ENCODE measurements around the gene CCL28.
A peak's percentile ranks its signal among the peaks of the same experiment; 100 is the strongest.
"Not testable (repeated sequence)": the region's sequence is repeated elsewhere in the genome, so short reads cannot be mapped to it uniquely, and the experiment has no call there.

CCL28 gene

DNA sequence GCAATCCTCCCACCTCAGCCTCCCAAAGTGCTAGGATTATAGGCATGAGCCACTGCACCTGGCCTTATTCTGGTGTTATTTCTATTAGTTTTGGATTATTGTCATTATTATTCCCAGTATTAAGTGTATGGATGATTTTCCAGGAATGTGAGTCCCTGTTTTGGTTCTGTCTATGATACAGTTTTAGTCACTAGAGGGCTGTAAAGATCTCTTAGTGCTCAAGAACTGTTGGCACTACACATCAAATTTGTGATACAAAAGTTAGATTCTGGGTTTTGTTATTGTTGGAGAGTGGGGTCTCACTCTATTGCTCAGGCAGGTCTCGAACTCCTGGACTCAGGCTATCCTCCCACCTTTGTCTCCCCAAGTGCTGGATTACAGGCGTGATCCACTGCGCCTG, 12.1 kb downstream of the CCL28 start:
- ATAC-seq (replicated peaks; ENCODE audit: extremely low read depth, poor library complexity, severe bottlenecking) (no peak), DNase-seq (ENCODE audit: low spot score in 2 of 2) (no peak)
- Mint-ChIP-seq H3K4me1 (no peaks in the 10 kb centered on the region), H3K27me3 (peaks cover 19% of the 10 kb centered on the region), H3K4me3 (no peak overlapping the region), H3K27ac (ENCODE audit: low read depth) (no peak overlapping the region), H3K9me3 (no peaks in the 10 kb centered on the region), H3K36me3 (ENCODE audit: insufficient read depth) (peaks cover 2% of the 10 kb centered on the region)

DNA sequence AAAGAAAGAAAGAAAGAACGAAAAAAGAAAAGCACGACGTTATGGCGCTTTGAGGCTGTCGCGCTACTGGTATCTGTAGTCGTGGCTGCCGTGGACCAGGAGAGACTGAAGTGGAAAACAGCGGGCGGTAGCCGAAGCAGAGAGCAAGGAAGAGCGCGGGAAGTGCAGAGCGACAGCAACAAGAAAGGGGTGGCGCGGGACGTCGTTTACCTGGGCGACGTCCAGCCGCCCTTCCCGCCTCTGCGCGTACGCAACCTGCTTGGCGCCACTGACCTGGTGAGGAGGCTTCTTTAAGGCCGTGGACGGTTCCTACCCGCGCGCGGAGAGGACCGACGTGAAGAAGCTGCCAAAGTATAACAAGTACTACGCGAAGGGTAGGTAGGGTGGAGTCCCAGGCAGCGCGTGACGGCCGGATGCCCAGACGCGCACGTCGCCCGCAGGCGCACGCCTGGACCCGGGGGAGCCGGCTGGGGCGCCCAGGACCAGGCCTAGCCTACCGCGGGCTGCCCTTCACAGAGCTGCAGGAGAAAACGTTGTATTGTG, 15.4 kb downstream of the CCL28 start:
- DNase-seq (ENCODE audit: low spot score in 2 of 2) (peak; percentile 32 to 40), ATAC-seq (replicated peaks; ENCODE audit: extremely low read depth, poor library complexity, severe bottlenecking) (peak; percentile 90)
- H3K36me3 Mint-ChIP-seq (ENCODE audit: insufficient read depth): peaks cover 2% of the 10 kb centered on the region
- H3K27me3 Mint-ChIP-seq: no peaks in the 10 kb centered on the region
- no peaks in the 10 kb centered on the region for H3K9me3 Mint-ChIP-seq
- peak overlapping the region; percentile 92 for H3K4me3 Mint-ChIP-seq
- no peaks in the 10 kb centered on the region for H3K4me1 Mint-ChIP-seq
- H3K27ac Mint-ChIP-seq (ENCODE audit: low read depth): peak overlapping the region; percentile 90

DNA sequence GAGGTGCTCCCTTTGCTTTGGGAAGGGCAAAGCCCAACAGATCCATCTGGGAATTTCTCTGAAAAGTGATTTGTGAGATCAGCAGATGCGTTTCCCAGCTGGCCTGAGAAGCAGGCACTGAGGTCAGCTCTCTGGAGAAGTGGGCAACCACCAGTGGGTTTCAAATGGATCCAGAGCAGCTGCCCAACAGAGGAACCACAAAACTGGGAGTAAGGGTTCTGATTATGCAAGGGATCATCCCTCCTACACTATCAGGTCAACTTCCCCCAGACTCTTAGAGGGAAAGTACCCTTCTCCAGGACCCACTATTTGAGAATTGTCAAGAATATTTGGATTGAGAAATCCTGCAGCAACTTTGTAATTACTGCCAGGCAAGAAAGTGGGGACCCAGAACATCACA, 21.7 kb downstream of the CCL28 start:
- Mint-ChIP-seq H3K9me3 (no peaks in the 10 kb centered on the region), H3K27ac (ENCODE audit: low read depth) (no peak overlapping the region)

DNA sequence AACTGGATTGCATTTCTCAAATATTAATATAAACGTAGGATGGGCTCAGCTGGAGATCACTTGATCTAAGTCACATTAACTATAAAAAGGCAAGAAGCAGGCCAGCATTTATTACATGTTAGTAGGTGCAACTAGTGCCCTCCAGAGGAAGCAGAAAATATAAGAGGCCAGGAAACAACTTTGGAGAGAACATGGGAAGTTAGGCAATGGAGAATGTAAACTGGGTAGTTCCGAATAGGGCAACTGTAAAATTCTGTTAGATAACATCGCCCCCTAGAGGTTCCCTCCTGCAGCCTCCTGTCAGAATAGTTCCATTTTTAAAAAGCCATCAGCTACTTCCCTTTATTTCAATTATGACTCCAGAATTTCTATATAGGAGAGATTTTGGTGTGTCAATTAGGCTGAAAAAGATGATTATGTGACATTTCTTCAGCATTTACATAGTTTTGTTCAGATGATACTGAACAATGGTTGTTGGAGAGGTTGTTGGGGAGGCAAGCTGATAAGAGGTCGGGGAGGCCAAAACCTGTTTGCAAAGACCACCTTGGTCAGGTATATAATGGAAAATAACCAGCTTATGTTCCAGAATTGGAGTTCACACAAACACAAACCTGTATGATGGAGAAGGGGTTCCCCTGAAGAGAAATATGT, 22.4 kb downstream of the CCL28 start:
- H3K4me1 Mint-ChIP-seq: peaks cover 9% of the 10 kb centered on the region
- peaks cover 9% of the 10 kb centered on the region for H3K36me3 Mint-ChIP-seq (ENCODE audit: insufficient read depth)
- no peak for DNase-seq (ENCODE audit: low spot score in 2 of 2)
- ATAC-seq (replicated peaks; ENCODE audit: extremely low read depth, poor library complexity, severe bottlenecking): peak; percentile 71
- no peaks in the 10 kb centered on the region for H3K27me3 Mint-ChIP-seq
- H3K9me3 Mint-ChIP-seq: no peaks in the 10 kb centered on the region
- no peak overlapping the region for H3K4me3 Mint-ChIP-seq
- no peak overlapping the region for H3K27ac Mint-ChIP-seq (ENCODE audit: low read depth)

More for the DNA sequence above, 21.7 kb downstream of the CCL28 start:
- DNase-seq (ENCODE audit: low spot score in 2 of 2) (no peak), ATAC-seq (replicated peaks; ENCODE audit: extremely low read depth, poor library complexity, severe bottlenecking) (no peak)
- no peaks in the 10 kb centered on the region for H3K27me3 Mint-ChIP-seq
- H3K4me1 Mint-ChIP-seq: peaks cover 9% of the 10 kb centered on the region
- peaks cover 6% of the 10 kb centered on the region for H3K36me3 Mint-ChIP-seq (ENCODE audit: insufficient read depth)
- no peak overlapping the region for H3K4me3 Mint-ChIP-seq

DNA sequence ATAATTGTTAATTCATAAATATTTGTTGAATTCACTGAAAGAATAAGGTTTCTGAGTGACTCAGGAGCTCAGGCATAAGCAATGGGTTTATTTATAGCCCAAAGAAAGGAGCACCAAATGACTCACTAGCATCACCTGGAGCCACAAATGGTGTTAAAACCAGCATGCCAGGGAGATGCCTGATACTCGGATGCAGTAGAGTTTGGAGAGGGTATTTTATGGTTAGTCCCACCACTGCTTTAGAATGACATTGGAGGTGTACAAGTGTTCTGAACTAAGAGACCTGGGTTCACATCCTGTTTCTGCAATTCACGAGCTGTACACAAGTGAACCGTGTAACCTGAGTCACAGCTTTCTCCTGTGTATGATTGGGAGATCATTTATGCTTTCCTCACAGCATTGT, 25.2 kb downstream of the CCL28 start:
- no peak for ATAC-seq (replicated peaks; ENCODE audit: extremely low read depth, poor library complexity, severe bottlenecking)
- Mint-ChIP-seq H3K9me3 (no peaks in the 10 kb centered on the region), H3K27me3 (no peaks in the 10 kb centered on the region), H3K36me3 (ENCODE audit: insufficient read depth) (peaks cover 11% of the 10 kb centered on the region), H3K27ac (ENCODE audit: low read depth) (no peak overlapping the region), H3K4me1 (peaks cover 13% of the 10 kb centered on the region), H3K4me3 (no peak overlapping the region)
- DNase-seq (ENCODE audit: low spot score in 2 of 2): no peak

DNA sequence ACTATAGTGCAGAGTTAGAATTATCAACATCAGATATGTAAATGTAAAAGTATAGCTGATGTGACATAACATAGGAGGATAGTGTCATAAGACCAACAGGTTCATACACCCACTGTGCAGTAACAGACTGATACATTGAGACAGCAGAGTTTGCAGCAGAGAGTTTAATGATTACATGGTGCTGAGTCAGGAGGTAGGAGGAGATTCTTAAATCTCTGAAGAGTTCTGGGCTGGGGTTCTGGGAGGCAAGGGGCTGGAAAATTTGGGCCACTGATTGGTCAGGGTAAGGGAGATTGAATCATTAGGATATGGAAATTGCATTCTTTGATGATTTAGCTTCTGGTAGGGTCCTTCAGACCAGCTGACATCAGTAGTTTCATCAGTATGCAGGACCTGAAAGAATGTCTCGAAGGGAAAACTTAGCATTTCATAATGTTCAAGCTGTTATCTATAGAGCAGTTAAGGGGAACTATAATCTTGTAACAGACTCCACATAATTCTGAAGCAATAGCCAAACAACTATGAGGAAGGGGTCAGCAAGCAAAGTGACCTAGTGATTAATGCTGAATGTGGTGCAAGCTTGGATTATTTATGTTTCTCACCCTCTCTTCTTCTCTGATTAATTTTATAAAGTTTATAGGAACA, 35.6 kb downstream of the CCL28 start:
- H3K4me3 Mint-ChIP-seq: no peak overlapping the region
- ATAC-seq (replicated peaks; ENCODE audit: extremely low read depth, poor library complexity, severe bottlenecking): no peak
- no peaks in the 10 kb centered on the region for H3K9me3 Mint-ChIP-seq
- DNase-seq (ENCODE audit: low spot score in 2 of 2): no peak
- H3K36me3 Mint-ChIP-seq (ENCODE audit: insufficient read depth): peaks cover 18% of the 10 kb centered on the region
- H3K4me1 Mint-ChIP-seq: no peaks in the 10 kb centered on the region
- no peak overlapping the region for H3K27ac Mint-ChIP-seq (ENCODE audit: low read depth)
- H3K27me3 Mint-ChIP-seq: no peaks in the 10 kb centered on the region

DNA sequence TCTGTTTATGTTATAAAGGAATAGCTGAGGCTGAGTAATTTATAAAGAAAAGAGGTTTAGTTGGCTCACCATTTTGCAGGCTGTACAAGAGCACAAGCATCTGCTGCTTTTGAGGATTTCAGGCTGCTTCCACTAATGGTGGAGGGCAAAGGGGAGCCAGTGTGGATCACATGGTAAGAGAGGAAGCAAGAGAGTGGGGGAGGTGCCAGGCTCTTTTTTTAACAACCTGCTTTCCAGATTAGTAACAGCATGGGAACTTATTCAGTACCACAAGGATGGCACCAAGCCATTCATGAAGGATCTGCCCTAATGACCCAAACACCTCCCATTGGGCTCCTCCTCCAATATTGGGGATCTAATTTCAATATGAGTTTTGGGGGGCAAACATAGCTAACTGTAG, 40.4 kb downstream of the CCL28 start:
- H3K9me3 Mint-ChIP-seq: no peaks in the 10 kb centered on the region
- H3K4me3 Mint-ChIP-seq: no peak overlapping the region
- no peaks in the 10 kb centered on the region for H3K27me3 Mint-ChIP-seq
- H3K27ac Mint-ChIP-seq (ENCODE audit: low read depth): no peak overlapping the region
- no peaks in the 10 kb centered on the region for H3K4me1 Mint-ChIP-seq
- DNase-seq (ENCODE audit: low spot score in 2 of 2): no peak
- no peak for ATAC-seq (replicated peaks; ENCODE audit: extremely low read depth, poor library complexity, severe bottlenecking)
- H3K36me3 Mint-ChIP-seq (ENCODE audit: insufficient read depth): no peaks in the 10 kb centered on the region

DNA sequence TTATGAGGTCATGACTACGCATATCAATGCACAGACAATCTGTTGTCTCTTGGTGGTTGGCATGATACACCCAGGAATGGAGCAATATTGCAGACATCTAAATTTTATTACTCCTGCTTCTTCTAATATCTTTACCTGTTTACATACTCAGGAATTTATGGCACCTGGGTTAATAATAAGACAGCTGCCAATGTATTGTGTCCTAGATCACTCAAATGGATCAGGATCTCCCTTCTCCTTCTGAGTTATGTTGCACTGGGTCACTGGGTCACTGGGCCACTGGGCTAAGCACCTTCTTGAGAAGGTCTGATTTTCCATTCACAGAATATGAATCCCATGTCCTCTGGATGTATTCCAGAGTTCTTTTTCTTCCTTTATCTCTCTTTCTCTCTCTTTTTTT, 41.8 kb downstream of the CCL28 start:
- Mint-ChIP-seq H3K9me3 (no peaks in the 10 kb centered on the region), H3K4me1 (no peaks in the 10 kb centered on the region), H3K4me3 (no peak overlapping the region), H3K36me3 (ENCODE audit: insufficient read depth) (no peaks in the 10 kb centered on the region), H3K27me3 (peaks cover 12% of the 10 kb centered on the region), H3K27ac (ENCODE audit: low read depth) (no peak overlapping the region)
- DNase-seq (ENCODE audit: low spot score in 2 of 2) (no peak), ATAC-seq (replicated peaks; ENCODE audit: extremely low read depth, poor library complexity, severe bottlenecking) (no peak)

DNA sequence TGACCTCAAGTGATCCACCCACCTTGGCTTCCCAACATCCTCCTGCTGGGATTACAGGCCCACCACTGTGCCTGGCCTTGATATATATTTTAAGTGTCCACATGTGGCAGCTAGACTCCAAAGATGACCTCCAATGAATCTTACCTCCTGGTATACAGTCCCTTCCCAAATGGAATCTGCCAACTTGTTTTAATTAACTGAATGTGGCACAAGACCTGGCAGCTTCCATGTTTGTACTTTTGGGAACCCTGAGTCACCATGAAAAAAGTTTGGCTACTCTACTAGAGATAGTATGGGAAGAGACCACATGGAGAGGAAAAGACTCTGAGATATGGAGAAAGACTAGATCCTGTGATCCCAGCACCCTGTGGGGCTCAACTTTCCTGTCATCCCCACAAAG, 42.5 kb downstream of the CCL28 start:
- ATAC-seq (replicated peaks; ENCODE audit: extremely low read depth, poor library complexity, severe bottlenecking) (no peak), DNase-seq (ENCODE audit: low spot score in 2 of 2) (no peak)
- no peaks in the 10 kb centered on the region for H3K9me3 Mint-ChIP-seq
- no peak overlapping the region for H3K4me3 Mint-ChIP-seq
- H3K4me1 Mint-ChIP-seq: no peaks in the 10 kb centered on the region
- peaks cover 16% of the 10 kb centered on the region for H3K27me3 Mint-ChIP-seq
- H3K36me3 Mint-ChIP-seq (ENCODE audit: insufficient read depth): no peaks in the 10 kb centered on the region
- no peak overlapping the region for H3K27ac Mint-ChIP-seq (ENCODE audit: low read depth)

DNA sequence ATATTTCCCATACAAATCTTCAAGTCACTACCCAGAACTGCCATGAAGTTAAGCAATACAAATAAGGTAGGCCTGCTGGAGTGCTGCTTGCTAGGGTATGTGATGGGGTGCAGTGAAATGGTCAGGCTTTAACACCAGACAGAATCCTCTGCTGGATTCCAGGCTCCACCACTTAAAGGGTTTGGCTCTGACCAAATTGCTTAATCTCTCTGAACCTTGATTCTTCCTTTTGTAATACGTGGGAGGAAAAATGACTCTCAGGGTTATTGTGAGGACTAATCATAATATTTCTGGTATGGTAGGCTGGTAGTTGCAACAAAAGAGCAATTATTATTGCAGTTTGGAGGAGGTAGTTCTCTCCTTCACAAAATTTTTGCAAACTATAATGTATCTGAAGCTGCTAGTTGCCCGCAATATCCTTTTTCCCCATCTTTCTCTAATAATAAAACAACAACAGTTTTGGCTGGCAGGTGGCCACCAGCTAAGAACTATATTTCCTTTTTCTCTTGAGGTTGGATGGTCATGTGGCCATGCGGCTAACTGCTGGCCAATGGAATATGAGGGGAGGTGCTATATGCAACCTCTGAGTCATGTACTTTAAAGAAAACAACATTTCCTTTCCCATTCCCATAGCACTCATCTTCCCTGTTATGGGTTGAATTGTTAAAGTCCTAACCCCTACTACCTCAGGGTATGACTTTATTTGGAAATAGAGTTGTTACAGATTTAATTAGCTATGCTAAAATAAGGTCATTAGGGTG, 44.1 kb downstream of the CCL28 start:
- Mint-ChIP-seq H3K9me3 (no peaks in the 10 kb centered on the region), H3K27ac (ENCODE audit: low read depth) (no peak overlapping the region)

DNA sequence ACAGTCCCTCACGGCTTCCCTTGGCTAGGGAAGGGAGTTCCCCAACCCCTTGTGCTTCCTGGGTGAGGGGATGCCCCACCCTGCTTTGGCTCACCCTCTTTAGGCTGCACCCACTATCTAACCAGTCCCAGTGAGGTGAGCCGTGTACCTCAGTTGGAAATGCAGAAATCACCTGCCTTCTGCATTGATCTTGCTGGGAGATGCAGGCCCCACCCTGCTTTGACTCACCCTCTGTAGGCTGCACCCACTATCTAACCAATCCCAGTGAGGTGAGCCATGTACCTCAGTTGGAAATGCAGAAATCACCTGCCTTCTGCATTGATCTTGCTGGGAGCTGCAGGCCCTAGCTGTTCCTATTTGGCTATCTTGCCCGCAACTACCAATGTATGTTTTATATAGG, 44.7 kb downstream of the CCL28 start:
- Mint-ChIP-seq H3K27me3 (peaks cover 16% of the 10 kb centered on the region), H3K4me3 (no peak overlapping the region), H3K36me3 (ENCODE audit: insufficient read depth) (no peaks in the 10 kb centered on the region), H3K4me1 (no peaks in the 10 kb centered on the region), H3K9me3 (no peaks in the 10 kb centered on the region), H3K27ac (ENCODE audit: low read depth) (no peak overlapping the region)
- ATAC-seq (replicated peaks; ENCODE audit: extremely low read depth, poor library complexity, severe bottlenecking) (no peak), DNase-seq (ENCODE audit: low spot score in 2 of 2) (no peak)

More for the DNA sequence above, 44.1 kb downstream of the CCL28 start:
- Mint-ChIP-seq H3K4me1 (no peaks in the 10 kb centered on the region), H3K4me3 (no peak overlapping the region), H3K27me3 (peaks cover 16% of the 10 kb centered on the region), H3K36me3 (ENCODE audit: insufficient read depth) (no peaks in the 10 kb centered on the region)
- DNase-seq (ENCODE audit: low spot score in 2 of 2): no peak
- ATAC-seq (replicated peaks; ENCODE audit: extremely low read depth, poor library complexity, severe bottlenecking): no peak

DNA sequence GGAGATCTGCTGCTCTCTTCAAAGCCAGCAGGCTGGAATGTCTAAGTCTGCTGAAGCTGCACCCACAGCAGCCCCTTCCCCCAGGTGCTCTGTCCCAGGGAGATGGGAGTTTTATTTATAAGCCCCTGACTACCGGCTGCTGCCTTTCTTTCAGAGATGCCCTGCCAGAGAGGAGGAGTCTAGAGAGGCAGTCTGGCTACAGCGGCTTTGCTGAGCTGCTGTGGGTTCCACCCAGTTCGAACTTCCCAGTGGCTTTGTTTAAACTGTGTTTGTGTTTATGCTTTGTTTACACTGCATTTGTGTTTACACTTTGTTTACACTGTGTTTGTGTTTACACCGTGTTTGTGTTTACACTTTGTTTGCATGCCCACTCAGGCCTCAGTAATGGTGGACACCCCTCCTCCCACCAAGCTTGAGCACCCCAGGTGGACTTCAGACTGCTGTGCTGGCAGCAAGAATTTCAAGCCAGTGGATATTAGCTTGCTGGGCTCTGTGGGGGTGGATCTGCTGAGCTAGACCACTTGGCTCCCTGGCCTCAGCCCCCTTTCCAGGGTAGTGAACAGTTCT, 45.4 kb downstream of the CCL28 start:
- not testable (repeated sequence) for H3K4me1 Mint-ChIP-seq; ATAC-seq (replicated peaks; ENCODE audit: extremely low read depth, poor library complexity, severe bottlenecking); H3K27ac Mint-ChIP-seq (ENCODE audit: low read depth); H3K4me3 Mint-ChIP-seq; DNase-seq (ENCODE audit: low spot score in 2 of 2); H3K9me3 Mint-ChIP-seq; H3K36me3 Mint-ChIP-seq (ENCODE audit: insufficient read depth)
- H3K27me3 Mint-ChIP-seq: peaks cover 16% of the 10 kb centered on the region

Measured in central memory CD8-positive, alpha-beta T cell (primary cell).